ENCODE results near the gene MISFA.
"Not testable (repeated sequence)": the region's sequence is repeated elsewhere in the genome, so short reads cannot be mapped to it uniquely, and the experiment has no call there.

MISFA gene

GRCh38 chr11:18641677-18642076 lies 42.1 kb downstream of the MISFA start:
- Histone ChIP-seq H3K27me3 (ENCODE audit: insufficient read depth, poor library complexity, severe bottlenecking) (no peaks in the 10 kb centered on the region), H3K27ac (replicated peaks) (no peak overlapping the region), H3K4me3 (replicated peaks; ENCODE audit: insufficient read depth, low read length) (no peak overlapping the region)
- no peak for TF ChIP-seq SPI1 (IDR thresholded peaks at IDR 0.05; ENCODE audit: borderline replicate concordance, low read depth)
- no peak for TF ChIP-seq CTCF (IDR thresholded peaks at IDR 0.05; ENCODE audit: insufficient read depth, low read length)
- no peak for TF ChIP-seq GABPA (IDR thresholded peaks at IDR 0.05; ENCODE audit: low read depth)
- TF ChIP-seq REST (IDR thresholded peaks at IDR 0.05; ENCODE audit: insufficient replicate concordance, low read depth) = no peak
- no peak for TF ChIP-seq POLR2AphosphoS5 (IDR thresholded peaks at IDR 0.05; ENCODE audit: low read depth)
- no peak for DNase-seq (ENCODE audit: low read depth in 1 of 2, low spot score in 1 of 2)

GRCh38 chr11:18643034-18643433 lies 43.4 kb downstream of the MISFA start:
- not testable (repeated sequence) for H3K27ac ChIP-seq (replicated peaks); H3K4me3 ChIP-seq (replicated peaks; ENCODE audit: insufficient read depth, low read length); H3K27me3 ChIP-seq (ENCODE audit: insufficient read depth, poor library complexity, severe bottlenecking); DNase-seq (ENCODE audit: low read depth in 1 of 2, low spot score in 1 of 2)

GRCh38 chr11:18650353-18650752 lies 50.8 kb downstream of the MISFA start:
- no peak for DNase-seq (ENCODE audit: low read depth in 1 of 2, low spot score in 1 of 2)
- H3K27me3 ChIP-seq (ENCODE audit: insufficient read depth, poor library complexity, severe bottlenecking) = no peaks in the 10 kb centered on the region
- TF ChIP-seq POLR2AphosphoS5 (IDR thresholded peaks at IDR 0.05; ENCODE audit: low read depth) (no peak), CTCF (IDR thresholded peaks at IDR 0.05; ENCODE audit: insufficient read depth, low read length) (no peak), REST (IDR thresholded peaks at IDR 0.05; ENCODE audit: insufficient replicate concordance, low read depth) (no peak), GABPA (IDR thresholded peaks at IDR 0.05; ENCODE audit: low read depth) (no peak), SPI1 (IDR thresholded peaks at IDR 0.05; ENCODE audit: borderline replicate concordance, low read depth) (no peak)
- peak overlapping the region; percentile 51 for H3K27ac ChIP-seq (replicated peaks)
- no peak overlapping the region for H3K4me3 ChIP-seq (replicated peaks; ENCODE audit: insufficient read depth, low read length)

GRCh38 chr11:18650859-18651557 lies 51.4 kb downstream of the MISFA start:
- TF ChIP-seq REST (IDR thresholded peaks at IDR 0.05; ENCODE audit: insufficient replicate concordance, low read depth) (peak; percentile 35), SPI1 (IDR thresholded peaks at IDR 0.05; ENCODE audit: borderline replicate concordance, low read depth) (peak; percentile 8; the same call in 1 of the 2 replicates), GABPA (IDR thresholded peaks at IDR 0.05; ENCODE audit: low read depth) (0 out of 2 replicates have a peak, but pooled peaks have one; percentile 18), POLR2AphosphoS5 (IDR thresholded peaks at IDR 0.05; ENCODE audit: low read depth) (peak; percentile 74), CTCF (IDR thresholded peaks at IDR 0.05; ENCODE audit: insufficient read depth, low read length) (peak; percentile 95)
- Histone ChIP-seq H3K27ac (replicated peaks) (peak overlapping the region; percentile 51), H3K4me3 (replicated peaks; ENCODE audit: insufficient read depth, low read length) (peak overlapping the region; percentile 48), H3K27me3 (ENCODE audit: insufficient read depth, poor library complexity, severe bottlenecking) (no peaks in the 10 kb centered on the region)
- DNase-seq (ENCODE audit: low read depth in 1 of 2, low spot score in 1 of 2) = peak; percentile 76 to 91
